M059J (cell line): ENCODE data around the gene ARHGEF11. TPM values are rescaled to one million over a fixed set of nuclear protein-coding genes. Genes with fewer than 3 reads are reported as not detected.
A peak's percentile ranks its signal among the peaks of the same experiment; 100 is the strongest.
"Not testable (repeated sequence)": the region's sequence is repeated elsewhere in the genome, so short reads cannot be mapped to it uniquely, and the experiment has no call there.

Experiments used
- DNase-seq: peaks from one replicate; pipeline ENCODE4 v3.0.0-alpha.2; 2012; ENCODE audit warnings: low read depth
- total RNA-seq: library from RNA; depleted of rRNA; stranded (reverse); fragments of >200 nt; shearing (Covaris generic); gene quantifications from 2 replicates; pipeline ENCODE4 v1.2.3, GENCODE V29; 2014; rRNA removed

Gene ARHGEF11, protein sequence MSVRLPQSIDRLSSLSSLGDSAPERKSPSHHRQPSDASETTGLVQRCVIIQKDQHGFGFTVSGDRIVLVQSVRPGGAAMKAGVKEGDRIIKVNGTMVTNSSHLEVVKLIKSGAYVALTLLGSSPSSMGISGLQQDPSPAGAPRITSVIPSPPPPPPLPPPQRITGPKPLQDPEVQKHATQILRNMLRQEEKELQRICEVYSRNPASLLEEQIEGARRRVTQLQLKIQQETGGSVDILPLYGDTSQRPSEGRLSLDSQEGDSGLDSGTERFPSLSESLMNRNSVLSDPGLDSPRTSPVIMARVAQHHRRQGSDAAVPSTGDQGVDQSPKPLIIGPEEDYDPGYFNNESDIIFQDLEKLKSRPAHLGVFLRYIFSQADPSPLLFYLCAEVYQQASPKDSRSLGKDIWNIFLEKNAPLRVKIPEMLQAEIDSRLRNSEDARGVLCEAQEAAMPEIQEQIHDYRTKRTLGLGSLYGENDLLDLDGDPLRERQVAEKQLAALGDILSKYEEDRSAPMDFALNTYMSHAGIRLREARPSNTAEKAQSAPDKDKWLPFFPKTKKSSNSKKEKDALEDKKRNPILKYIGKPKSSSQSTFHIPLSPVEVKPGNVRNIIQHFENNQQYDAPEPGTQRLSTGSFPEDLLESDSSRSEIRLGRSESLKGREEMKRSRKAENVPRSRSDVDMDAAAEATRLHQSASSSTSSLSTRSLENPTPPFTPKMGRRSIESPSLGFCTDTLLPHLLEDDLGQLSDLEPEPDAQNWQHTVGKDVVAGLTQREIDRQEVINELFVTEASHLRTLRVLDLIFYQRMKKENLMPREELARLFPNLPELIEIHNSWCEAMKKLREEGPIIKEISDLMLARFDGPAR (N-terminal part only)
- 17.1 and 19.2 TPM in 2 replicates for total RNA-seq

DNA sequence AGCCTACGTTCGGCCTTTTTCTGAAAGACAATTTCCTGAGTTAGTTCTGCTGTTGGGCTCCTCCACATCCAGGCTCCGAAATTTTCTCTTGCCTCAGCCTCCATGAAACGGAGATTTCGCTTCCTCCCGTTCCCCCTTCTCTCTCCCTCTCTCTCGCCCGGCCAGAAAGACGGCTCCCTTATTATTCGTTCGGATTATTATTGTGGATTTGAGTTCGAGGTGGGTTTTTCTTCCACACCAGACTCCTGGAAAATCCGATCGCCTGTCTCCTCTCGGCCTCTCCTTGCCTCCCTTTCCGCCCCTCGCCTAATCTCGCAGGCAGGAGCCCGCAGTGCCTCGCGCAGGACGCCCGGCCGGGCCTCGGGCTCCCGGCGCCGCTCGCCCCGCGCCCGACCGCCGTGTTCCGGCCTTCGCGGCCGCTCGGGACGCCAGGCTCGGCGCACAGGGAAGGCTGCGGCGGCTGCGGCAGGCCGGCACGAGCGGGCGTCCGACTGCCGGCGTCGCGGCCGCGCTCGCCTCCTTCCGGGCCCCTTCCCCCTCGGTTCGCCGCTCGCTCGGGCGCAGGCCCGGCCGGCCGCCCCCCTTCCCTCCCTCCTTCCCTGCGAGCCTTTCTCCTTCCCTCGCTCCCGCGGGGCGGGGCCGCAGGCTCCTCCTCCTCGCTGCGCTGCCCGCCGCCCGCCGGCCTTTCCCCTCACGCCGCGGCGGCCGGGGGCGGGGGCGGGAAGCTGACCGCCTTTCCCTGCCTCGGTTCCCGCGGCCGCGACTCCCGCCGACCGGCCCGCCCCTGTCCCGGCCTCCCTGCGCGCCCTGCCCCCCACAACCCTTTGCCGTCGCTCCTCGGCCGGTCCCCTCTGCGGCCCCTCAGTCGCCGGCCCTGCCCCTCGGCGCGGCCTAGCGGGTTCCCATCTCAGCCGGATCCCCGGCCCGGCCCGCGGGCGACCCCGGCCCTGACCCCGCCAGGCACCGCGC is at the start of gene ARHGEF11:
Gene ARHGEF11, minus strand, starts transcription at position 493 of the 969 bp plus-strand sequence. CDS start 1,412 bp downstream, outside the sequence.
- peak; percentile 88 for DNase-seq

DNA sequence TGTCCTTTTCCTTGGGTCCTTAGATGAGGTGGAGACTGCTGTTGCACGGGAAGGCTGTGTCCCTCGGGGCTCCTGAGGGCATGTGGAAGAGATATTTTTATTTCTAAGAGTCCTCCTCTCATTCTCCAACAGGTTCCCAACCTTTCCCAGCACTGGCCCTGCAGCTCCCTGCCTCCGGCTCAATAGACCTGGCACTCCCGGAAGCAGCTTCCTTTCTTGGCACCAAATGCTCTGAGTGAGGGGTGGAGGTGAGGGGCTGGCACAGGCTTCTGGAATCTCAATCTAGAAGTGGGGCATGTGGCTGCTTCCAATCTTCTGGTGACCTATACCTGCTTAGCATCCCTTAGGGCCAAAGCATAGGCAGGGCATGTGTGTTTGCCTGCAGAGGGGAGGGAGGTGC is 49.5 kb upstream of the ARHGEF11 start:
- no peak for DNase-seq

DNA sequence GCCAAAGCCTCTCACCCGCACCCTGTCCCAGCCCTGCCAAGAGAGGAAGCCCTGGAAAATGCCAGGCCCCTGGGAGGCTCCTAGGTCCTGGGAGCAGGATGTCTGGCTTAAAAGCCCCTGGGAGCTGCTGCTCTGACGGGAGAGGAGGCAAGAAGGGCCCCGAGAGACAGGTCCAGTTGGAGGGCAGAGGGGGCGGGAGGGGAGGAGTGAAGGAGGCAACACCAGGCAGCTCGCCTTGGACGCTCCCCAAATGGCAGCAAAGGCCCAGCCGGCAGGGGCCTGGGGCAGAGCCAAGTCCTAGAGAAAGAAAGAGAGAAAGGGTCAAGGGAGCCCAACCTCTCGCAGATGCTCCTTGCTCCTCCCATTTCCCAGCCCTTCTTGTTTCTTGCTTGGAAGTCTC is 47.3 kb upstream of the ARHGEF11 start:
- DNase-seq = peak; percentile 8

DNA sequence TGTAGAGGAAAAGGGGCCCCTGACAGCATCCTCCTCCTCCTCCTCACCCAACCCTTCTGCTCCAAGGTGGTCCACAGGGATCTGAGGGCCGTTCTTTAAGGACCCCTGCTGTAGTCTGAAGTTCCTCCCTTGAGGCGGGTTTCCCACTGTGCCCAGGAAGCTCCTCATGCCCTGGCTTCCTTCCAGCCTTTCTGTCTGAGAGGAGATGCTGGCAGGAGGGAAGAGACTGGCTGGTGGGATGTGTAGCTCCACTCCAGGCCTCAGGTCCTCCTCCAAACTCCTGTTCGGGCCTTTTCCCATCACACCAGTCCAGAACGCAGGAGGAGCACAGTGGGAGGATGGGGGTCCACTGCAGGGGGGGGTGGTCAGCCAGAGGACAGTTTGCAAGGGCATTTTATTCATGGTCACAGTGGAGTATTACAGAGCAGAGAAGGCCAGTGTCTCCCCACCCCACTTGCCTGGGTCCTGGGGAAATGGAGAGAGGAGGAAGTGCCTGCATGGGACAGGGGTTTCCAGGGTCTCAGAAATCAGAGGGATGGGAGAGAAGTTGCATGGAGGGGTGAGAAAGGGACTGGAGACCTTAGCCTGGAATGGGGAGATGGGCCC is 46.2 kb upstream of the ARHGEF11 start:
- no peak for DNase-seq

DNA sequence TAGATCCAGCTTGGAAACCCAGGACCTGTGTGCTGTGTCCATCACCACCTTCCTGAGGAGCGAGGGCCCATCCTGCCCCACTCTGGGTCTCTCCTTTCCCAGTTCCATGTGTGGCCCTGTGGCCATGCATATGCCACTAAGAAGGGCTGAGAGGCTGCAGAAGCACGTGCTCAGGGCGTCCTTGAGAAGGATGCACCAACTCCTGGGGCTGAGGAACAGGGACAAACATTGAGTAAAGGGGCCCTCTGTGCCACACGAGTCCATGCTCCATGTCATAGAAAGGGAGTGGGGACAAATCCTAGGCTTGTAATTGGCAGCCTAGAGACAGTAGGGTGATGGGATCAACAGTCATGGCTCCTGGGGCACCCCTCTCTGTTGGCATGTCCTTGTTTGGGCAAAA is 45.6 kb upstream of the ARHGEF11 start:
- no peak for DNase-seq

DNA sequence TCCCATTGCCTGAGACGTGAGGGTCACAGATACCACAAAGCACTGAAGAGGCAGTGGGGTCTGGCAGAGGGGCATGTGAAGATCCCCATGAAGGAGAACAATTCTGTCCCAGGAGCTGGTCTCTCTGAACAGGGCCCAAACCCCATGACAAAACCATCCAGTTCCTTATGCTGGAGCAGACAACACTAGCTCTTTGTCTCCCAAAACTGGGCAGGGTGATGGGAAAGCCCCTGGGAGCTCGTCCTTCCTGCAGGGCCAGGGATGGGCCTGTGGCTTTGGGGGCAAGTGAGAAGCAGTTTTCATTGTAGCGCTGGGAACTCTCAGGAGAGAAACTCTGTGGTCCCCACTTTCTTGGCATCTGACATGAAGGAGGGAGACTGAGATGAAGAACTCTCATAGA is 45.2 kb upstream of the ARHGEF11 start:
- no peak for DNase-seq

DNA sequence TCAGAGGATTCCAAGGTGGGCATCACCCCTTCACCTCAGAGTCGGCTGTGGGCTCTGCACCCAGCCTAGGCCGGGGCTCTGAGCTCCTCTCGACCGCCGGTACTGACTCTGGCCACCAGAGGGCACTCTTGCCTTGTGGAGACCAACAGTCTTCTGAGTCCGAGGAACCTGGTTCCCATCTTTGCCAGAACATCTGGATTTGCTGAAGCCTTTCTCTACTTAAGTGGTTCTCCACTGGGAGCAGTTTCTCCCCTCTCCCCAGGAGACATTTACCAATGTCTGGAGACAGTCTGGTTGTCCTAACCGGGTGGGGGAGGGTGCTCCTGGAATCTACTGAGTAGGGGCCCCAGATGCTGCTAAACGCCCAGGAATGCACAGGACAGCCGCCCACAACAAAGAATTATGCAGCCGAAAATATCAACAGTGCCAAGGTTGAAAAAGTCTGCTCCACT is 44.7 kb upstream of the ARHGEF11 start:
- DNase-seq = peak; percentile 74

DNA sequence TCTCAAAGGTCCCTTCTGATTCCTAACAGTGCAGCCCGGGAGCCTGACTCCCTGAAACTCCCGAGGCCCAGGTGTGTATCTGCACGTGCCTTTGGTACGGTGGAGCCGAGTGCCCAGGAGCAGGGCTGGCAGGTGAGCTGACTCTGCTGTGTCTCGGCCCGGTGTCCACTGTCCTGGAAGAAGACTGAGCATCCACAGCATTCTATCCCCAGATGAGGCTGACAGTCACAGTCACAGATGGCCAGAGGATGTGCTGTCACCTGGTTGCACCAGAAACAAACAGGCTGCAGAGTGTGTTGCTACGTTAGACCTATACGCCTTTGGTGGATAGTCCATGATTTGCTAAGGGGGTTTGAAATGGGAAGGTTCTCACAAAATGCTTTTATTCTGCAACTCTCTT is 44.2 kb upstream of the ARHGEF11 start:
- DNase-seq = no peak

DNA sequence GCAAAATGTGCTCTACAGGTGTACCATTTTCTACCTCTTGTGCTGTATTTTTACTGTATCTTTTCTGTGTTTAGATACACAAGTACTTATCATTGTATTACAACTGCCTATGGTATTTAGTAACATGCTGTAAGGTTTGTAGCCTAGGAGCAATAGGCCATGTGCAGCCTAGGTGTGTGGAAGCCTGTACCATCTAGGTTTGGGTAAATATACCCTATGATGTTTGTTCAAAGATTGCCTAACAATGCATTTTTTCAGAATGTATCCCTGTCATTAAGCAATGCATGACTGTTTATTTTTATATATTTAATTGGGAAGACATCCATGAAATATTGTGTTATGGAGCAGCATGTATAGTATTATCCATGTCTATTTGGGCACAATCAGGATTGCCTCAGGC is 43.1 kb upstream of the ARHGEF11 start:
- DNase-seq = no peak

DNA sequence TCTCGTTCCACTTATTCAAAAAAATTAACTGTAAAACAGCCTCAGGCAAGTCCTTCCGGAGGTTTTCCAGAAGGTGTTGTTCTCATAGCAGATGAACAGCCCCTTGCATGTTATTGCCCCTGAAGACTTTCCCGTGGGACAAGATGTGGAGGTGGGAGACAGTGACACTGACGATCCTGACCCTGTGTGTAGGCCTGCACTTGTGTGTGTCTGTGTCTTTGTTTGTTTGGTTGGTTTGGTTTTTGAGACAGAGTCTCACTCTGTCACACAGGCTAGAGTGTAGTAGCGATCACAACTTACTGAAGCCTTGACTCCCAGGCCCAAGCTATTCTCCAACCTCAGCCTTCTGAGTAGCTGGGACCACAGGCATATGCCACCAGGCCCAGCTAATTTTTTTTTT is 41.5 kb upstream of the ARHGEF11 start:
- DNase-seq = no peak

DNA sequence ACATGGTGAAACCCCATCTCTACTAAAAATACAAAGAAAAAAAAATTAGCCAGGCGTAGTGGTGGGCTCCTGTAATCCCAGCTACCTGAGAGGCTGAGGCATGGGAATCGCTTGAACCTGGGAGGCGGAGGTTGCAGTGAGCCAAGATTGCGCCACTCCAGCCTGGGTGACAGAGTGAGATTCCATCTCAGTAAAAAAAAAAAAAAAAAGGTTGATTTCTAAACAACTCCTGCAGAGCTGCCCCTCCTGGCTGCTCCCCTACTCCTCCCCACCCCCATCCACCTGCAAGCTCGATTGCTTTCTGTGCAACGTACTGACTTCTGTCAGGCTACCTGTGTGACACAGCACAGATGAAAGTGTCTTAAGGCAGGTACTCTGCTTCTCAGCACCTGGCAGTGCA is 40.8 kb upstream of the ARHGEF11 start:
- no peak for DNase-seq

DNA sequence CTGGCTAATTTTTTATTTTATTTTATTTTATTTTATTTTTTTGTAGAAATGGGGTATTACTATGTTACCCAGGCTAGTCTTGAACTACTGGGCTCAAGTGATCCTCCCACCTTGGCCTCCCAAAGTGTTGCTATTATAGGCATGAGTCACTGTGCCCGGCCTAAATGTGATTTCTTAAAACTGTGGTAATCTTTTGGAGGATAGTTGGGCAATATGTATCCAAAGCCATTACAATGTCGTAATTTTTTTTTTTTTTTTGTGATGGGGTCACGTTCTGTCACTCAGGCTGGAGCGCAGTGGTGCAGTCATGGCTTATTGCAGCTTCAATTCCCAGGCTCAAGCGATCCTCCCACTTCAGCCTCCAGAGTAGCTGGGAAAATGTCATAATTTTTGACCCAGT is 39.9 kb upstream of the ARHGEF11 start:
- DNase-seq = peak; percentile 36

DNA sequence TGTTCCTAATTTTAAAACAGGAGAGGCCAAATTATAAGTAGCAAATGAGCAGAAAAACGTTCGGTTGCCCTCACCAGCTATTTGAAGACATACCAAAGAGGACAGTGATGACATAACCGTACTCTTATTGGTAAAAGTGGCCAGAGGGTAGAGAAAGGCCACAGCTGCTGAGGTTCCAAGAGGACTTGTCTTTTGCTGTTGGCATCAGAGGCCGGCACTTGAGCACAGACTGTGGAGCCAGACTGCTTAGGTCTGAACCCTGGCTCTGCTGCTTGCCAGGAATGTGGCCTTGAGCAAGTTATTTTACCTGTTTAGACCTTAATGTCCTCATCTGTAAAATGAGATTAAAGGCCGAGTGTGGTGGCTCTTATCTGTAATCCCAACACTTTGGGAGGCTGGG is 39.2 kb upstream of the ARHGEF11 start:
- no peak for DNase-seq

DNA sequence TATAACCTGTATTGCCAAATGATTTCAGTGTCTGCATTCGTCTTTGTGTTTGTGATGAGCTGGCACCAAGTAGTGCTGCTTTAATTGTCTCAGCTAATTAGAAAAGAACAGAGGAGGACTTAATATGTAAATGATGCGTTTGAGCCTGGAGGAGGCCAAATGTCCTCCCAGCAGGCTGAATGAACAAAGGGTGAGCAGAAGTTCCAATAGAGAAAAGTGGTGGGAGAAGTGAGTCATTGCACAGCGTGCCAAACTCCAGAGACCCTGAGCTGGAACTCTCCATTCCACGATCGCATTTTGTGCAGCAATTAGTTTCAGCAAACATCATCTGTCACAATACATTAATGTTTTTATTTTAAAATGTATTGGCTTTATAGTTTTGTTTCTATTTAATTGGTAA is 36.2 kb upstream of the ARHGEF11 start:
- DNase-seq = no peak

DNA sequence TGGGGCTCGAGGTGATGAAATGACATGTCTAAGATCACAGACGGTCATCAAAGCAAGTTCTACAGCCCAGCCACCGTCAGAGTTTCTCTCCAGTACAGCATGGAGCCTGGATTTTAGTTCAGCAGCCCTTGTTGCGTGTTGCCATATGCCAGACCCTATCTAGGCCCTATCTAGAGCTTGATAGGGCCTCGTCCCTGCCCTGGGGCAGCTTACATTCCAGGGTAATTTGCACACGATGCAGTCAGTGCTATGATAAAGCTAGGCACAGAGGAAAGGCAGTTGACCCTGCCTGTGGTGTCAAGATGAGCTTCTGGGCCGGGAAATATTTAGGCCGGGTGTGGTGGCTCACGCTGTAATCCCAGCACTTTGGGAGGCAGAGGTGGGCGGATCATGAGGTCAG is 35.2 kb upstream of the ARHGEF11 start:
- DNase-seq = no peak

DNA sequence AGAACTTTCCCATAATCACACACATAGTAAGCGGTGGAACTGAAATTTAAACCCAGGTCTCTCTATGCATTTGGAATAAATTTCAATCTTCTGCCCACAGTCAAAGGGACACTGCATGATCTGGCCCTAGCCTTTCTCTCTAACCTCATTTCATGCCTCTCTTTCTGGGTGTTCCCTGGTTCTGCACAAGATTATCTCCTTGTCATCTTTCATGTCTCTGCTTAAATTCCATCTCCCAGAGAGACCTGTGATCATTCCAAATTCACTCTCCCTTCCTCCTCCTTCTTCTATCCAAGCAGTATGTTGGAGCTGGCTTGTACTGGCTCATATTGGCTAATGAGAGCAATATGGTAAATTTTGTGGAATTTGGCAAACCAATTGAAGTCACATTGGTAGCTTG is 31.9 kb upstream of the ARHGEF11 start:
- no peak for DNase-seq

DNA sequence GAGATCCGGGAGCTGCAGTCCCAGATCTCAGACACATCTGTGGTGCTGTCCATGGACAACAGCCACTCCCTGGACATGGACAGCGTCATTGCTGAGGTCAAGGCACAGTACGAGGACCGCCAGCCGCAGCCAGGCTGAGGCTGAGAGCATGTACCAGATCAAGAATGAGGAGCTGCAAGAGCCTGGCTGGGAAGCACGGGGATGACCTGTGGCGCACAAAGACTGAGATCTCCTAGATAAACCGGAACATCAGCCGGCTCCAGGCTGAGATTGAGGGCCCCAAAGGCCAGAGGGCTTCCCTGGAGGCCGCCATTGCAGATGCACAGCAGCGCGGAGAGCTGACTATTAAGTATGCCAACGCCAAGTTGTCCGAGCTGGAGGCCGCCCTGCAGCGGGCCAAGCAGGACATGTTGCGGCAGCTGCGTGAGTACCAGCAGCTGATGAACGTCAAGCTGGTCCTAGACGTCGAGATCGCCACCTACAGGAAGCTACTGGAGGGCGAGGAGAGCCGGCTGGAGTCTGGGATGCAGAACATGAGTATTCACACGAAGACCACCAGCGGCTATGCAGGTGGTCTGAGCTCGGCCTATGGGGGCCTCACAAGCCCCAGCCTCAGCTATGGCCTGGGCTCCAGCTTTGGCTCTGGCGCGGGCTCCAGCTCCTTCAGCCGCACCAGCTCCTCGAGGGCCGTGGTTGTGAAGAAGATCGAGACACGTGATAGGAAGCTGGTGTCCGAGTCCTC is 28.6 kb upstream of the ARHGEF11 start:
- DNase-seq = peak; percentile 51

DNA sequence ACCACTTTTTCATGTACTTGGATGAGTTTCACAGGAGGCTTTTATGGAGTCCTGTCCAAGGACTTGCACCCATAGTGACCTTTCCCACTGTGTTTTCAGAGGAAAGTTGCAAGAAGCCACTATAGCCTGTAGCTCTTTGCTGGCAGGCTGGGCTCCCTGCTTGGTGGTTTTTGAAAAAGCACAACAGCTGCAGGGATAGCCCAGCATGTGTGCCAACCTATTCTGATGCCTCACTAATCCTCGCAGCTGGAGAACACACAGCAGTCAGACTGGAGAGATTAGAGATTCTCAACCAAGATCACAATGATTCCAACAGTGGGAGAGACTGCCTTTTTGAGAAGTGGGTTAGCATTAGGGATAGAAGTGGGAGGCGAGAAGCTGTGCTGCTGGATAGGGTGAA is 24.1 kb upstream of the ARHGEF11 start:
- DNase-seq = no peak

DNA sequence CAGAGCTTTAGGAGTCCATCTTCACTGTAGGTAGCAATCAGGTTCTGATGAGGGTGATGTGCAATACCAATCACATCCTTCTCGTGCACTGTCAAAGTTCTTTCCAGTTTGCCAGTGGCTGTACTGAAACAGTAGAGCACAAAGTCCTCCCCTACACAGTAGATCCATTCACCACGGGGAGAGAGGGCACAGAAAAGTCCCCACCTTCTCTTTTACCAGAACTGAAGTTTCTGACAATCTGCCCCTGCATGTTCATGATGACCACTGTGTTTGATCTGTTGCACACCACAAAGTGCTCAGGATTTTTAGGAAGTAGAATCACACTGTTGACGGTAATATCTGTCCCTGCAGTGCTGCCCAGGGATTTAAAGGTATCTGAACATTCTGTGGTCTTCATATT is 13.7 kb upstream of the ARHGEF11 start:
- not testable (repeated sequence) for DNase-seq

DNA sequence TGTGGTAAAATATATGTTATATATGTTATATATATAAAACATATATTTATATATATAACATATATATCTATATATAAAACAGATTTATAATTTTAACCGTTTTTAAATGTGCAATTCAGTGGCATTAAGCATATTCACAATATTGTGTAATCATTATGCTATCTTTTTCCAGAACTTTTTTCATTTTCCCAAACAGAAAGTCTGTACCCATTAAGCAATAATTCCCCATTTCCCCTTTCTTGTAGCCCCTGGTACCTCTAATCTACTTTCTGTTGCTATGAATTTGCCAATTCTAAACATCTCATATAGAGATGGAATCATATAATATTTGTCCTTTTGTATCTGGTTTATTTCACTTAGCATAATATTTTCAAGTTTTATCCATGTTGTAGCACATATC is 10.7 kb upstream of the ARHGEF11 start:
- no peak for DNase-seq
